WERI-Rb-1 (cell line): Measurements from ENCODE around the gene USP6.
"Not testable (repeated sequence)": the region's sequence is repeated elsewhere in the genome, so short reads cannot be mapped to it uniquely, and the experiment has no call there.

Experiments used
- DNase-seq: peaks from one replicate; pipeline ENCODE4 v3.0.0-alpha.2; 2020
- H3K27ac ChIP-seq: fragments of 250-450 bp; sonication (Bioruptor Pico); 2 replicates; pipeline ENCODE4 v1.5.1; 2020; ENCODE audit warnings: mild to moderate bottlenecking, moderate library complexity
- H3K27me3 ChIP-seq: fragments of 250-450 bp; sonication (Bioruptor Pico); 2 replicates; pipeline ENCODE4 v1.5.1; 2021; ENCODE audit warnings: mild to moderate bottlenecking, low read depth, moderate library complexity; ENCODE audit not compliant: insufficient read depth, severe bottlenecking
- H3K36me3 ChIP-seq: fragments of 250-450 bp; sonication (Bioruptor Pico); 2 replicates; pipeline ENCODE4 v1.5.1; 2020; ENCODE audit warnings: mild to moderate bottlenecking, moderate library complexity
- H3K4me3 ChIP-seq: 2 replicates; pipeline ENCODE4 v1.5.1; 2011; ENCODE audit warnings: low read depth, mild to moderate bottlenecking, control low read depth, low read length
- H3K9me3 ChIP-seq: fragments of 250-450 bp; sonication (Bioruptor Pico); 2 replicates; pipeline ENCODE4 v1.5.1; 2021; ENCODE audit warnings: mild to moderate bottlenecking, moderate library complexity; ENCODE audit not compliant: severe bottlenecking
- TF ChIP-seq, protein P1 (sequence below): IDR thresholded peaks from 2 replicates; pipeline ENCODE4 v1.5.1; 2011; ENCODE audit warnings: low read depth, mild to moderate bottlenecking, control low read depth, inconsistent platforms, low read length

USP6 gene

GRCh38 chr17:5131146-5131715, 15.4 kb downstream of the USP6 start:
- no peak for DNase-seq
- H3K27ac ChIP-seq: no peak overlapping the region
- TF ChIP-seq, protein P1, sequence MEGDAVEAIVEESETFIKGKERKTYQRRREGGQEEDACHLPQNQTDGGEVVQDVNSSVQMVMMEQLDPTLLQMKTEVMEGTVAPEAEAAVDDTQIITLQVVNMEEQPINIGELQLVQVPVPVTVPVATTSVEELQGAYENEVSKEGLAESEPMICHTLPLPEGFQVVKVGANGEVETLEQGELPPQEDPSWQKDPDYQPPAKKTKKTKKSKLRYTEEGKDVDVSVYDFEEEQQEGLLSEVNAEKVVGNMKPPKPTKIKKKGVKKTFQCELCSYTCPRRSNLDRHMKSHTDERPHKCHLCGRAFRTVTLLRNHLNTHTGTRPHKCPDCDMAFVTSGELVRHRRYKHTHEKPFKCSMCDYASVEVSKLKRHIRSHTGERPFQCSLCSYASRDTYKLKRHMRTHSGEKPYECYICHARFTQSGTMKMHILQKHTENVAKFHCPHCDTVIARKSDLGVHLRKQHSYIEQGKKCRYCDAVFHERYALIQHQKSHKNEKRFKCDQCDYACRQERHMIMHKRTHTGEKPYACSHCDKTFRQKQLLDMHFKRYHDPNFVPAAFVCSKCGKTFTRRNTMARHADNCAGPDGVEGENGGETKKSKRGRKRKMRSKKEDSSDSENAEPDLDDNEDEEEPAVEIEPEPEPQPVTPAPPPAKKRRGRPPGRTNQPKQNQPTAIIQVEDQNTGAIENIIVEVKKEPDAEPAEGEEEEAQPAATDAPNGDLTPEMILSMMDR: no peak

DNA sequence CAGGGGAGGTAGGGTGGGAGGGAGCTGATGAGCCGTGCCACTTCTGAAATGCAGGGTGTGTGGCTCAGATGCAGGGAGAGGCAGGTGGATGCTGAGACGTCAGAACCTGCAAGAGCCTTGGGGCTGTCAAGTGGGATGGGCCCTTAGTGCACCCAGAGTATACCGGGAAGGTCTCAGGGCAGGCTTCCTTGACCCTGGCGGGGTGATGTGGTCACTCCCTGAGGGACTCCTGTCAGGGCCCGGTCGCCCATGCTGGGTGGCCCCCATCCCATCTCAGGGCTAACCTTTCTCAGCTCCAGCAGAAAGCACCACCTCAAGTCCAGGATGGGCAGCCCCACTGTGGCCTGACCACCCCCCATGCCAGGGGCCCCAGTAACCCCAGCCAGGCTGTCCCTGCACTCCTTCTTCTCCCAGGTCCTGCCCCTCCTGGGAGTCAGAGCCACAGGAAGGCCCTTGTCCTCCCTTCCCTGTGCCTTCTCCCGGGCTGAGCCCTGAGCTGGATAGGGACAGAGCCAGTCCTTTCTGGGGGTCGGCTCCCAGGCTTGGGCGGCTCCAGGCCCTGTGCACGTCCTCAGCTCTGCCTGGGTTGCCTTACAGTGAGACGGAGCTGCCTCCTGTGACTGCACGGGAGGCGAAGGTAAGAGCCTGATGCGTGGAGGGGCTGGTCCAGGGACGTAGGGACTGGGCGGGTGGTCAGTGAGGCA, 16.1 kb downstream of the USP6 start:
- not testable (repeated sequence) for H3K4me3 ChIP-seq, DNase-seq, H3K36me3 ChIP-seq, H3K27ac ChIP-seq, H3K27me3 ChIP-seq, H3K9me3 ChIP-seq

More at GRCh38 chr17:5131146-5131715, 15.4 kb downstream of the USP6 start:
- Histone ChIP-seq H3K9me3 (no peaks in the 10 kb centered on the region), H3K27me3 (no peaks in the 10 kb centered on the region), H3K4me3 (no peak overlapping the region), H3K36me3 (no peaks in the 10 kb centered on the region)

DNA sequence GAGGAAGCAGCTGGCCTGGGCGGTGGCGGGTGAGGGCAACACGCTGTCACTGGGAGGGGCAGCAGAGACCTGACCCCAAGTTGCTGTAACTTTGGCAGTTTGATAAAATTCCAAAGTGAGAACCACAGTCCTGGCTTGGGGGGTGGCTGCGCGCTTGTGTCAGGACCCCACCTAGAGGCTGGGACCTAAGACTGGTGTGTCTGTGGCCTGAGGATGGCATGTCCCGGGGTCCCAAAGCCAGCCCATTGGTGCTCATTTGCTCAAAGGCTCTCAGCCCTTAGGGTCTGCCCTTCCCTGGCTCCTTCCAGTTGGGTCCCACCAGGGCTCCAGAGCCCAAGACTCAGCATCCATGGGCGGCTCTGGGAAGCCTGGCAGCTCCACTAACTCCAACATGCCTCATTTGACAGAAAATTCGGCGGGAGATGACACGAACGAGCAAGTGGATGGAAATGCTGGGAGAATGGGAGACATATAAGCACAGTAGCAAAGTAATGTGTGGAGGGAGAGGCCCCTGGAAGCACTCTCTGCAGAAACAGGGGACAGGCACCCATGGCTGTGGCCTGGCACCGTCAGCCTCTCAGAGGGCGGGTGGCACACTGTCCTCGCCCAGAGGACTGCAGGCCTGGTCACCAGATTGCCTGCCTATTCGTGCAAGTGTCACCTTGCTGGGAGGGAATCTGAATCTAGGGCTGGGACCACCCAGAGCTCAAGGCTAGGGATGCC, 16.8 kb downstream of the USP6 start:
- not testable (repeated sequence) for H3K4me3 ChIP-seq, H3K9me3 ChIP-seq, DNase-seq, H3K36me3 ChIP-seq, H3K27ac ChIP-seq, H3K27me3 ChIP-seq

DNA sequence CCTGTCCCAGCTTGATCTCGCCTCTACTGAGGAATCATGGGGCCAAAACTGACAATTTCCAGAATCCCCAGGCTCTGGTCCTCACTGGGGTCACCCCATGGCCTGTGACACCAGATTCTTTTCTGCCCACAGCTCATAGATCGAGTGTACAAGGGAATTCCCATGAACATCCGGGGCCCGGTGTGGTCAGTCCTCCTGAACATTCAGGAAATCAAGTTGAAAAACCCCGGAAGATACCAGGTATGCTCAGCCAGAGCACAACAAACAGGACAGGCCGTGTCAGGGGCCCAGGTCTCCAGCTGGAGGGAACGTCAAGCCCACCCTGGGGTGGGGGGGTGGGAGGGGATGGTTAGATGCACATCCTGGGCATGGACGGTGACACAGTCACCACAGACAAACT, 17.5 kb downstream of the USP6 start:
- no peak for DNase-seq
- Histone ChIP-seq H3K36me3 (no peaks in the 10 kb centered on the region), H3K27me3 (no peaks in the 10 kb centered on the region), H3K4me3 (no peak overlapping the region), H3K9me3 (no peaks in the 10 kb centered on the region), H3K27ac (no peak overlapping the region)
- TF ChIP-seq, protein P1: no peak

GRCh38 chr17:5133961-5134360, 18.1 kb downstream of the USP6 start:
- not testable (repeated sequence) for H3K9me3 ChIP-seq

GRCh38 chr17:5134571-5134970, 18.7 kb downstream of the USP6 start:
- not testable (repeated sequence) for DNase-seq, H3K9me3 ChIP-seq, H3K36me3 ChIP-seq, H3K27me3 ChIP-seq, H3K4me3 ChIP-seq, H3K27ac ChIP-seq

More at GRCh38 chr17:5133961-5134360, 18.1 kb downstream of the USP6 start:
- H3K36me3 ChIP-seq, H3K27me3 ChIP-seq, H3K4me3 ChIP-seq, DNase-seq, H3K27ac ChIP-seq: not testable (repeated sequence)

GRCh38 chr17:5135131-5135712, 19.4 kb downstream of the USP6 start:
- H3K27me3 ChIP-seq, H3K36me3 ChIP-seq, H3K9me3 ChIP-seq, H3K27ac ChIP-seq, H3K4me3 ChIP-seq, DNase-seq: not testable (repeated sequence)
